ENCODE measurements around the gene PYGL. TPM values are rescaled to one million over a fixed set of nuclear protein-coding genes. Genes with fewer than 3 reads are reported as not detected.
A peak's percentile ranks its signal among the peaks of the same experiment; 100 is the strongest.
"Not testable (repeated sequence)": the region's sequence is repeated elsewhere in the genome, so short reads cannot be mapped to it uniquely, and the experiment has no call there.

PYGL gene
- total and polyA plus RNA-seq, 12 donors: 2.9 to 18.6 (median 5.4) TPM

- Histone ChIP-seq H3K27me3 (peaks cover 0 to 6% (median 0%) of the 10 kb centered on the region in 7 donors), H3K4me1 (peaks cover 0 to 25% (median 12%) of the 10 kb centered on the region in 9 donors), H3K27ac (no peak overlapping the region), H3K4me3 (no peak overlapping the region), H3K9me3 (peaks cover 0 to 5% (median 0%) of the 10 kb centered on the region in 11 donors), H3K36me3 (no peaks in the 10 kb centered on the region)
- ATAC-seq: no peak
- 76 to 82% methylated on average over 4 of the region's 4 CpGs for WGBS, 2 donors
- no peak for DNase-seq
- TF ChIP-seq, protein P1, sequence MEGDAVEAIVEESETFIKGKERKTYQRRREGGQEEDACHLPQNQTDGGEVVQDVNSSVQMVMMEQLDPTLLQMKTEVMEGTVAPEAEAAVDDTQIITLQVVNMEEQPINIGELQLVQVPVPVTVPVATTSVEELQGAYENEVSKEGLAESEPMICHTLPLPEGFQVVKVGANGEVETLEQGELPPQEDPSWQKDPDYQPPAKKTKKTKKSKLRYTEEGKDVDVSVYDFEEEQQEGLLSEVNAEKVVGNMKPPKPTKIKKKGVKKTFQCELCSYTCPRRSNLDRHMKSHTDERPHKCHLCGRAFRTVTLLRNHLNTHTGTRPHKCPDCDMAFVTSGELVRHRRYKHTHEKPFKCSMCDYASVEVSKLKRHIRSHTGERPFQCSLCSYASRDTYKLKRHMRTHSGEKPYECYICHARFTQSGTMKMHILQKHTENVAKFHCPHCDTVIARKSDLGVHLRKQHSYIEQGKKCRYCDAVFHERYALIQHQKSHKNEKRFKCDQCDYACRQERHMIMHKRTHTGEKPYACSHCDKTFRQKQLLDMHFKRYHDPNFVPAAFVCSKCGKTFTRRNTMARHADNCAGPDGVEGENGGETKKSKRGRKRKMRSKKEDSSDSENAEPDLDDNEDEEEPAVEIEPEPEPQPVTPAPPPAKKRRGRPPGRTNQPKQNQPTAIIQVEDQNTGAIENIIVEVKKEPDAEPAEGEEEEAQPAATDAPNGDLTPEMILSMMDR (IDR thresholded peaks at IDR 0.05): no peak
- intact Hi-C loops (cut with DNase I): no loop called here
These were observed 3.2 kb upstream of the PYGL start for GRCh38 chr14:50947446-50947845.

- no peaks in the 10 kb centered on the region for H3K36me3 ChIP-seq
- ATAC-seq: no peak
- TF ChIP-seq, protein P1 (IDR thresholded peaks at IDR 0.05): no peak
- peaks cover 0 to 5% (median 0%) of the 10 kb centered on the region in 11 donors for H3K9me3 ChIP-seq
- no peak overlapping the region for H3K4me3 ChIP-seq
- WGBS, 2 donors: 92 to 95% methylated on average over 5 of the region's 5 CpGs
- H3K4me1 ChIP-seq: peaks cover 0 to 30% (median 12%) of the 10 kb centered on the region in 9 donors
- H3K27ac ChIP-seq: no peak overlapping the region
- DNase-seq: no peak
- intact Hi-C loops (cut with DNase I): no loop called here
- H3K27me3 ChIP-seq: peaks cover 0 to 6% (median 0%) of the 10 kb centered on the region in 7 donors
These were observed 2.1 kb upstream of the PYGL start for GRCh38 chr14:50946234-50946935.

- no peaks in the 10 kb centered on the region for H3K36me3 ChIP-seq
- ATAC-seq (peak; percentile 59 to 75 (median 64)), DNase-seq (peak; percentile 17 to 43)
- H3K27me3 ChIP-seq: peaks cover 0 to 6% (median 0%) of the 10 kb centered on the region in 7 donors
- TF ChIP-seq, protein P1 (IDR thresholded peaks at IDR 0.05): no peak
- H3K9me3 ChIP-seq: peaks cover 0 to 5% (median 0%) of the 10 kb centered on the region in 11 donors
- intact Hi-C loops (cut with DNase I): no loop called here
- WGBS, 2 donors: 8 to 11% methylated on average over 29 of the region's 29 CpGs
- H3K4me3 ChIP-seq: peak overlapping the region; percentile 57 to 89 (median 74)
- H3K27ac ChIP-seq: peak overlapping the region in 9 of 10 donors; percentile 58 to 97 (median 73)
- H3K4me1 ChIP-seq: peaks cover 0 to 30% (median 12%) of the 10 kb centered on the region in 9 donors
These were observed 547 bp upstream of the PYGL start for GRCh38 chr14:50944647-50945413.

DNA sequence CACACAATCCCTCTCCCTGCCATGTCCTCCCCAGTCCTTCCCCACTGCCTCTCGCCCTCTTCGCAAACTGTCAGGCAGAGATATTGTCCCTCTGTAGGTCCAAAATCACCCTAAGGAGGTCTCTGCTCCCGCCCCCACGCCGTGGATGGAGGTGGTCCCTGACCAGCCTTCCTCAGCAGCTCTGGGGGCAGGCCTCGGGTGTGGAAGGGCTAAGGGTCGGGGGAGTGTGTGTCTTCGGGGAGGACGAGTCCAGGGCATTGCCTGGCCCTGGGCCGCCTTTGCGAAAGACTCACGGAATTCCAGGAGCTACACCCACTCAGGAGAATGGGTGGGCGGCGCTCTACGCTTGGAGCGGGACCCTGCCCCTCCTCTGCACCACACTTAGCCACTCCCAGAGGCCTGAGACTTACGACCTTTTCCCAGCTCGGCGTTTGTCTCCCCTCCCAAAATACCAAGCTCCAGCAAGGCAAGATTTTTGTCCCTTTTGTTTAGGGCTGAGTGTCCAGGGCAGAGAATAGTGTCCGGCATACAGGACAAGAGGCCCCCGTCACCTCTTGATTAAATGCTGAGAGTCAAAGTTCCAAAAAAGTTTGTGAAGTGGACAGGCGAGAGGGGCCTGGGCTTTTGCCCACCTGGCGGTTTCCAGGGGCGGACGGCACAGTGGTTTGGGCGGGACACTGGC is 881 bp downstream of the PYGL start:
- DNase-seq: peak; percentile 17 to 49
- H3K9me3 ChIP-seq: no peaks in the 10 kb centered on the region
- TF ChIP-seq, protein P1 (IDR thresholded peaks at IDR 0.05): no peak
- peak overlapping the region in 9 of 10 donors; percentile 58 to 97 (median 73) for H3K27ac ChIP-seq
- H3K36me3 ChIP-seq: no peaks in the 10 kb centered on the region
- peak overlapping the region; percentile 57 to 89 (median 74) for H3K4me3 ChIP-seq
- peaks cover 0 to 6% (median 0%) of the 10 kb centered on the region in 7 donors for H3K27me3 ChIP-seq
- intact Hi-C loops (cut with DNase I): no loop called here
- ATAC-seq: peak; percentile 62 to 77 (median 71)
- H3K4me1 ChIP-seq: peaks cover 0 to 41% (median 12%) of the 10 kb centered on the region in 9 donors
- 7 to 12% methylated on average over 26 of the region's 26 CpGs for WGBS, 2 donors

- ATAC-seq; intact Hi-C loops (cut with DNase I); H3K27me3 ChIP-seq; DNase-seq; H3K36me3 ChIP-seq; H3K9me3 ChIP-seq: not testable (repeated sequence)
- H3K4me3 ChIP-seq: peak overlapping the region in 1 of 10 donors; percentile 12
- peak overlapping the region in 1 of 10 donors; percentile 0 for H3K27ac ChIP-seq
- peaks cover 0 to 58% (median 12%) of the 10 kb centered on the region in 9 donors for H3K4me1 ChIP-seq
- 95 to 97% methylated on average over 8 of the region's 8 CpGs for WGBS, 2 donors
These were observed 2.6 kb downstream of the PYGL start for GRCh38 chr14:50941638-50942037.

All from heart right ventricle (tissue), 16 donors.